A549 (cell line): ENCODE measurements around the gene SHROOM4.

Source experiments
- BHLHE40 ChIP-seq: IDR thresholded peaks from 2 replicates; pipeline ENCODE4 v1.6.1; 2012; ENCODE audit warnings: low read depth, low read length, inconsistent platforms
- CHD2 ChIP-seq: fragments of 150-350 bp; IDR thresholded peaks from 2 replicates; pipeline ENCODE4 v1.6.1; 2014; ENCODE audit warnings: low read length; ENCODE audit not compliant: partially characterized antibody
- CTCF ChIP-seq: fragments of >200 bp; sonication (Bioruptor Twin); formaldehyde crosslinking; IDR thresholded peaks from 3 replicates; pipeline ENCODE4 v1.5.1; 2016
- GATA3 ChIP-seq: IDR thresholded peaks from 2 replicates; pipeline ENCODE4 v1.6.1; 2012; ENCODE audit warnings: borderline replicate concordance
- HDAC2 ChIP-seq: fragments of 200-600 bp; sonication (generic); IDR thresholded peaks from 2 replicates; pipeline ENCODE4 v1.6.1; 2016
- JUN ChIP-seq, 2 experiments: fragments of >200 bp; sonication (Bioruptor Twin); formaldehyde crosslinking; IDR thresholded peaks; 2 replicates in 1 of 2; 3 replicates in 1 of 2; pipeline ENCODE4 v1.6.1; 2016 to 2017
- MAFK ChIP-seq: fragments of 450-650 bp; IDR thresholded peaks from 2 replicates; pipeline ENCODE4 v1.6.1; 2014; ENCODE audit not compliant: partially characterized antibody
- RCOR1 ChIP-seq: fragments of 150-350 bp; IDR thresholded peaks from 2 replicates; pipeline ENCODE4 v1.6.1; 2014; ENCODE audit warnings: antibody characterized with exemption, low read length, low read depth
- SMC3 ChIP-seq: fragments of >200 bp; sonication (Bioruptor Twin); formaldehyde crosslinking; IDR thresholded peaks from 3 replicates; pipeline ENCODE4 v1.6.1; 2018; ENCODE audit warnings: inconsistent platforms

GRCh38 chrX:50707405-50707804, 106.6 kb downstream of the SHROOM4 start:
- TF ChIP-seq RCOR1 = no peak
- TF ChIP-seq CHD2 = no peak
- no peak for TF ChIP-seq HDAC2
- TF ChIP-seq MAFK = no peak
- TF ChIP-seq JUN (IDR thresholded peaks at IDR 0.05) = no peak
- TF ChIP-seq CTCF = no peak
- no peak for TF ChIP-seq BHLHE40
- no peak for TF ChIP-seq GATA3
- no peak for TF ChIP-seq SMC3
